RWPE2 (cell line): Measurements from ENCODE around the gene KDM7A.

ENCODE experiments used
- ATAC-seq: fragments of 200-7000 bp; cut with Tn5 transposase; 3 replicates; pipeline ENCODE4 v1.9.1; 2021; ENCODE audit warnings: low read depth
- DNase-seq: peaks from one replicate; pipeline ENCODE4 v3.0.0-alpha.2; 2020; ENCODE audit warnings: low spot score
- H3K27ac ChIP-seq: fragments of 450-650 bp; 2 replicates; pipeline ENCODE4 v1.5.1; 2017; ENCODE audit warnings: mild to moderate bottlenecking; ENCODE audit not compliant: poor library complexity, severe bottlenecking
- H3K27me3 ChIP-seq: fragments of 250-450 bp; sonication (Bioruptor Pico); 2 replicates; pipeline ENCODE4 v1.5.1; 2021; ENCODE audit warnings: mild to moderate bottlenecking, moderate library complexity; ENCODE audit not compliant: insufficient read depth, poor library complexity, severe bottlenecking
- H3K36me3 ChIP-seq: fragments of 250-450 bp; sonication (Bioruptor Pico); 2 replicates; pipeline ENCODE4 v1.5.1; 2020; ENCODE audit warnings: low read depth, mild to moderate bottlenecking, moderate library complexity
- H3K4me1 ChIP-seq: fragments of 250-450 bp; sonication (Bioruptor Pico); 2 replicates; pipeline ENCODE4 v1.5.1; 2021; ENCODE audit warnings: mild to moderate bottlenecking, moderate library complexity; ENCODE audit not compliant: insufficient read depth, poor library complexity, severe bottlenecking
- H3K4me3 ChIP-seq: fragments of 250-450 bp; sonication (Bioruptor Pico); 2 replicates; pipeline ENCODE4 v1.5.1; 2021; ENCODE audit warnings: mild to moderate bottlenecking, moderate library complexity; ENCODE audit not compliant: severe bottlenecking
- H3K9me3 ChIP-seq: fragments of 250-450 bp; sonication (Bioruptor Pico); 2 replicates; pipeline ENCODE4 v1.5.1; 2021; ENCODE audit warnings: mild to moderate bottlenecking, moderate library complexity; ENCODE audit not compliant: severe bottlenecking
- CTCF ChIP-seq: fragments of 450-650 bp; IDR thresholded peaks from one replicate; pipeline ENCODE4 v1.5.1; 2017; ENCODE audit warnings: mild to moderate bottlenecking, moderate library complexity; ENCODE audit not compliant: poor library complexity, severe bottlenecking

The KDM7A gene

GRCh38 chr7:140050100-140050499 lies 126.7 kb downstream of the KDM7A start:
- ATAC-seq = no peak
- no peaks in the 10 kb centered on the region for H3K9me3 ChIP-seq
- H3K27ac ChIP-seq = peak overlapping the region; percentile 41
- no peak for TF ChIP-seq CTCF
- H3K4me1 ChIP-seq = peaks cover 14% of the 10 kb centered on the region
- peaks cover 55% of the 10 kb centered on the region for H3K36me3 ChIP-seq
- H3K27me3 ChIP-seq = no peaks in the 10 kb centered on the region
- no peak for DNase-seq
- H3K4me3 ChIP-seq = no peak overlapping the region

GRCh38 chr7:140049339-140050024 lies 127.3 kb downstream of the KDM7A start:
- Histone ChIP-seq H3K36me3 (peaks cover 50% of the 10 kb centered on the region), H3K4me3 (no peak overlapping the region), H3K27me3 (no peaks in the 10 kb centered on the region), H3K9me3 (no peaks in the 10 kb centered on the region), H3K4me1 (peaks cover 14% of the 10 kb centered on the region), H3K27ac (peak overlapping the region; percentile 41)
- peak; percentile 57 for ATAC-seq
- TF ChIP-seq CTCF = no peak
- DNase-seq = no peak

GRCh38 chr7:140048989-140049338 lies 127.8 kb downstream of the KDM7A start:
- no peak for ATAC-seq
- Histone ChIP-seq H3K27me3 (no peaks in the 10 kb centered on the region), H3K4me1 (peaks cover 14% of the 10 kb centered on the region), H3K4me3 (no peak overlapping the region), H3K27ac (peak overlapping the region; percentile 41), H3K36me3 (peaks cover 47% of the 10 kb centered on the region), H3K9me3 (no peaks in the 10 kb centered on the region)
- no peak for TF ChIP-seq CTCF
- no peak for DNase-seq

- Histone ChIP-seq H3K9me3 (no peaks in the 10 kb centered on the region), H3K27ac (no peak overlapping the region), H3K4me1 (peaks cover 14% of the 10 kb centered on the region), H3K36me3 (peaks cover 43% of the 10 kb centered on the region), H3K27me3 (no peaks in the 10 kb centered on the region), H3K4me3 (no peak overlapping the region)
- DNase-seq = no peak
- TF ChIP-seq CTCF = no peak
- no peak for ATAC-seq
Observed at GRCh38 chr7:140048138-140048537, 128.6 kb downstream of the KDM7A start.

- Histone ChIP-seq H3K27ac (no peak overlapping the region), H3K4me1 (peaks cover 14% of the 10 kb centered on the region), H3K4me3 (no peak overlapping the region), H3K36me3 (peaks cover 36% of the 10 kb centered on the region), H3K9me3 (no peaks in the 10 kb centered on the region), H3K27me3 (no peaks in the 10 kb centered on the region)
- TF ChIP-seq CTCF = no peak
- ATAC-seq (no peak), DNase-seq (no peak)
Observed at GRCh38 chr7:140047197-140047596, 129.6 kb downstream of the KDM7A start.
